ENCODE data around the gene CCR6. TPM values are rescaled to one million over a fixed set of nuclear protein-coding genes. Genes with fewer than 3 reads are reported as not detected.

The CCR6 gene
- total and polyA plus RNA-seq, 2 donors (not counting 1 experiment from before 2014, with no cell fraction given), result not detected

DNA sequence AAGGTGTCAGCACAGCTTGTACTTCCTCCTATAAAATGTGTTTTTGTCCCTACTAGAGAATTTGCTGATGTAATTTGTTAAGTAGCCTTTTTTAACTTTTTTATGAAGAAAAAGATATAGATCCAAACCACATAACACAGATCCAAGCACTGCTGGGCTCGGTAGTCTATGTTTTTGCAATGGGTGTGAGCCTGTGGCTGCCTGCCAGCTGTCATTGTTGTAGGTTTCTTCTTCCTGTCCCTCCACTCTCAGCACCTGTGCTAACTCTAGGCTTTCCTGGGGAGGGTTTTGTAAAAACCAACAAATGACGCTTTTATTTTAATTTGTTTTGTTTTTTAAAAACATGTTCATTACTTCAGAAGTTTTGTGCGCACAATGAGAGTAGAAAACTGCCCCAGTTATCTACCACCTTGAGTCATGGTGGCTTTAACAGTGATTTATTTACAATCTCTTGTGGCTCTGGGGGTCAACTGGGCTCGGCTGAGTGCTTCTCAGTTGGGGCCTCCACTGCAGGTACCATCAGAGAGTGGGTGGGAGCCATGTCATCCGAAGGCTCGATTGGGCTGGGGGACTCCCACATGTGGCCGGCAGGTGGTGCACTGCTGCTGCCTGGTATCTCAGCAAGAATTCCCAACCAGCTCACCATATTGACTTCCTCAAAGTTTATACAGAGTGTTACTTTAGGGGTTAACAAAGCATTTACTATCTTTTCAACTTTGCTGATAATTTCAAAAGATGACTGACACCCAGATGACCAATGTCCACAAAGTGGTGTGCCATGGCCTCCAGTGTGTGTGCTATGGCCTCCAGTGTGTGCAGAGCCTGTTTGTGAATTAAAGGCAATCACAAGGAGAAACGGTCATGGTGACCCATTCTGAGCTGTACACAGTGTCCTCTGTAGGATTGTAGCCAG lies 3.0 kb upstream of the CCR6 start:
- H3K9me3 ChIP-seq (ENCODE audit: control insufficient read depth, insufficient read depth, low read depth, low read length), result no peaks in the 10 kb centered on the region
- DNase-seq (ENCODE audit: low read depth in 2 of 2), result no peak
- TF ChIP-seq EZH2 (IDR thresholded peaks at IDR 0.05; ENCODE audit: low read length, missing control alignments), result no peak
- TF ChIP-seq, protein P1, sequence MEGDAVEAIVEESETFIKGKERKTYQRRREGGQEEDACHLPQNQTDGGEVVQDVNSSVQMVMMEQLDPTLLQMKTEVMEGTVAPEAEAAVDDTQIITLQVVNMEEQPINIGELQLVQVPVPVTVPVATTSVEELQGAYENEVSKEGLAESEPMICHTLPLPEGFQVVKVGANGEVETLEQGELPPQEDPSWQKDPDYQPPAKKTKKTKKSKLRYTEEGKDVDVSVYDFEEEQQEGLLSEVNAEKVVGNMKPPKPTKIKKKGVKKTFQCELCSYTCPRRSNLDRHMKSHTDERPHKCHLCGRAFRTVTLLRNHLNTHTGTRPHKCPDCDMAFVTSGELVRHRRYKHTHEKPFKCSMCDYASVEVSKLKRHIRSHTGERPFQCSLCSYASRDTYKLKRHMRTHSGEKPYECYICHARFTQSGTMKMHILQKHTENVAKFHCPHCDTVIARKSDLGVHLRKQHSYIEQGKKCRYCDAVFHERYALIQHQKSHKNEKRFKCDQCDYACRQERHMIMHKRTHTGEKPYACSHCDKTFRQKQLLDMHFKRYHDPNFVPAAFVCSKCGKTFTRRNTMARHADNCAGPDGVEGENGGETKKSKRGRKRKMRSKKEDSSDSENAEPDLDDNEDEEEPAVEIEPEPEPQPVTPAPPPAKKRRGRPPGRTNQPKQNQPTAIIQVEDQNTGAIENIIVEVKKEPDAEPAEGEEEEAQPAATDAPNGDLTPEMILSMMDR (conservative IDR thresholded peaks at IDR 0.05 in 1 of 2, IDR thresholded peaks at IDR 0.05 in 1 of 2; ENCODE audit: low read depth in 1 of 2, low read length in 2 of 2), result no peak
- no peak overlapping the region for H3K4me3 ChIP-seq (replicated peaks in 1 of 4; ENCODE audit: control extremely low read depth in 1 of 4, insufficient read depth in 1 of 4, low read depth in 3 of 4, low read length in 4 of 4)
- no peak overlapping the region for H2AFZ ChIP-seq (ENCODE audit: low read length)
- no peaks in the 10 kb centered on the region for H3K36me3 ChIP-seq (ENCODE audit: control insufficient read depth, insufficient read depth, low read length)
- H3K27ac ChIP-seq (ENCODE audit: insufficient read depth, low read length), result no peak overlapping the region
- H3K4me1 ChIP-seq (ENCODE audit: control insufficient read depth, extremely low read depth, insufficient read depth, low read length), result no peaks in the 10 kb centered on the region
- H4K20me1 ChIP-seq (ENCODE audit: control insufficient read depth, extremely low read depth, insufficient read depth, low read length), result no peaks in the 10 kb centered on the region
- H3K27me3 ChIP-seq (ENCODE audit: control insufficient read depth, insufficient read depth, low read length), result no peaks in the 10 kb centered on the region
- H3K79me2 ChIP-seq (ENCODE audit: control insufficient read depth, insufficient read depth, low read length), result no peaks in the 10 kb centered on the region
- H3K9ac ChIP-seq (ENCODE audit: insufficient read depth, low read length), result no peak overlapping the region
- H3K4me2 ChIP-seq (ENCODE audit: extremely low read depth, insufficient read depth, low read length), result no peak overlapping the region

DNA sequence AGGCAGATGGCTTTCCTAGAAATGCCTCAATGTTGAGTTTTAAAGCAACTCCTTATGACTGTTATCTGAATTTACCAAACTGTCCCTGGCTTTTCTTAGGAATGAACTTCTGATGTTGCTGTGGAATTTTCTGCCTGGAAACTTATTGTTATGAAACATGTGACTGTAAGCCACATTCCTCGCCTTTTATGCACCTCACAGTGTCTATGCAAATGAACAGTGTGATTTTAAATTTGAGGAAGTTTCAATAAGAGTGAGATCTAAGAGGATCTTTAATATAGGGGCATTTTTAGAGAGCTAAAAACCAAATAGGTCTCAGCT lies 2.4 kb upstream of the CCR6 start:
- H3K9me3 ChIP-seq (ENCODE audit: control insufficient read depth, insufficient read depth, low read depth, low read length), result no peaks in the 10 kb centered on the region
- H2AFZ ChIP-seq (ENCODE audit: low read length), result no peak overlapping the region
- no peak for DNase-seq (ENCODE audit: low read depth in 2 of 2)
- H4K20me1 ChIP-seq (ENCODE audit: control insufficient read depth, extremely low read depth, insufficient read depth, low read length), result no peaks in the 10 kb centered on the region
- H3K4me3 ChIP-seq (replicated peaks in 1 of 4; ENCODE audit: control extremely low read depth in 1 of 4, insufficient read depth in 1 of 4, low read depth in 3 of 4, low read length in 4 of 4), result no peak overlapping the region
- TF ChIP-seq EZH2 (IDR thresholded peaks at IDR 0.05; ENCODE audit: low read length, missing control alignments), result no peak
- TF ChIP-seq, protein P1 (conservative IDR thresholded peaks at IDR 0.05 in 1 of 2, IDR thresholded peaks at IDR 0.05 in 1 of 2; ENCODE audit: low read depth in 1 of 2, low read length in 2 of 2), result no peak
- no peak overlapping the region for H3K27ac ChIP-seq (ENCODE audit: insufficient read depth, low read length)
- H3K4me2 ChIP-seq (ENCODE audit: extremely low read depth, insufficient read depth, low read length), result no peak overlapping the region
- H3K9ac ChIP-seq (ENCODE audit: insufficient read depth, low read length), result no peak overlapping the region
- no peaks in the 10 kb centered on the region for H3K4me1 ChIP-seq (ENCODE audit: control insufficient read depth, extremely low read depth, insufficient read depth, low read length)
- no peaks in the 10 kb centered on the region for H3K36me3 ChIP-seq (ENCODE audit: control insufficient read depth, insufficient read depth, low read length)
- no peaks in the 10 kb centered on the region for H3K27me3 ChIP-seq (ENCODE audit: control insufficient read depth, insufficient read depth, low read length)
- no peaks in the 10 kb centered on the region for H3K79me2 ChIP-seq (ENCODE audit: control insufficient read depth, insufficient read depth, low read length)

DNA sequence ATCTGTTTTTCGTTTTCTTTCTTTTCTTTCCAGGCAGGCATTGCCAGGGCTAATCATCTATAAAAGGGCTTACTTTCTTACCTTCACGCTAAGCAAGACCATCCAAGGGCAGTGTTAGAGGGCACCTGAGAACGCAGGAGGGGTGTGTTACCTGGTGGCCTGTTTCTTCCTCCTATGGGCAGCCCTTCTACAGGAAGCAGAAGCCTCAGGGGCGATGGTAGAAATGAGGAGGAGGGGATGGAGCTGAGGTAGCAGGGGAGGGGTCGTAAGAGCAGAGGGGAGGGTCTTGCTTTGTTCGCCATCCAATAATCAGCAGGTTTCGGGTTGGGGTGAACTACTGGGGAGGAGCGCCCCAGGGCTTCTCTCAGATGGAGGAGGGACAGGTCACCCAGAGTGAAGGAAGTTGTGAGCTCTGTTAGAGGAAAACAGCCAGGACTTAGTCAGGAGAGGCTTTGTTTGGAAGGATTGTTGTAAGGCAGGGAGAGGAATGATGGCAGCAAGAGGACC lies 1.5 kb upstream of the CCR6 start:
- H3K36me3 ChIP-seq (ENCODE audit: control insufficient read depth, insufficient read depth, low read length), result no peaks in the 10 kb centered on the region
- no peak overlapping the region for H2AFZ ChIP-seq (ENCODE audit: low read length)
- H3K79me2 ChIP-seq (ENCODE audit: control insufficient read depth, insufficient read depth, low read length), result no peaks in the 10 kb centered on the region
- TF ChIP-seq, protein P1 (conservative IDR thresholded peaks at IDR 0.05 in 1 of 2, IDR thresholded peaks at IDR 0.05 in 1 of 2; ENCODE audit: low read depth in 1 of 2, low read length in 2 of 2), result no peak
- TF ChIP-seq EZH2 (IDR thresholded peaks at IDR 0.05; ENCODE audit: low read length, missing control alignments), result no peak
- no peak for DNase-seq (ENCODE audit: low read depth in 2 of 2)
- no peak overlapping the region for H3K4me3 ChIP-seq (replicated peaks in 1 of 4; ENCODE audit: control extremely low read depth in 1 of 4, insufficient read depth in 1 of 4, low read depth in 3 of 4, low read length in 4 of 4)
- no peak overlapping the region for H3K27ac ChIP-seq (ENCODE audit: insufficient read depth, low read length)
- H3K9ac ChIP-seq (ENCODE audit: insufficient read depth, low read length), result no peak overlapping the region
- no peak overlapping the region for H3K4me2 ChIP-seq (ENCODE audit: extremely low read depth, insufficient read depth, low read length)
- no peaks in the 10 kb centered on the region for H3K9me3 ChIP-seq (ENCODE audit: control insufficient read depth, insufficient read depth, low read depth, low read length)
- H3K4me1 ChIP-seq (ENCODE audit: control insufficient read depth, extremely low read depth, insufficient read depth, low read length), result no peaks in the 10 kb centered on the region
- H3K27me3 ChIP-seq (ENCODE audit: control insufficient read depth, insufficient read depth, low read length), result no peaks in the 10 kb centered on the region
- no peaks in the 10 kb centered on the region for H4K20me1 ChIP-seq (ENCODE audit: control insufficient read depth, extremely low read depth, insufficient read depth, low read length)
